Activated T-cell treated with anti-CD3 and anti-CD28 coated beads for 24 hours (primary cell): ENCODE data around the gene SHQ1.
"Not testable (repeated sequence)": the region's sequence is repeated elsewhere in the genome, so short reads cannot be mapped to it uniquely, and the experiment has no call there.

Source experiments
- DNase-seq: peaks from one replicate; pipeline ENCODE4 v3.0.0-alpha.2; 2020; ENCODE audit warnings: low read depth

SHQ1 gene

DNA sequence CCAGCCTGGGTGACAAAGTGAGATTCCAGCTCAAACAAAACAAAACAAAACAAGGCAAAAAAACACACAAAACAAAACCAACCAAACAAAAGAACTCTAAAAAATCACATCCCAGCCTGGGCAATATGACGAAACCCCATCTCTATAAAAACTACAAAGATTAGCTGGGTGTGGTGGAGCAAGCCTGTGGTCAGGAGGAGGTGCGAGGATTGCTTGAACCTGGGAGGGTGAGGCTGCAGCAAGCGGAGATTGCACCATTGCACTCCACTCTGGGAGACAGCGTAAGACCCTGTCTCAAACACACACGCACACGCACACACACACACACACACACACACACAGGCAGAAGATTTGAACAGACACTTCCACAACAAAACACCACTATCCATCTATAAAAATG lies 99.6 kb downstream of the SHQ1 start:
- no peak for DNase-seq

DNA sequence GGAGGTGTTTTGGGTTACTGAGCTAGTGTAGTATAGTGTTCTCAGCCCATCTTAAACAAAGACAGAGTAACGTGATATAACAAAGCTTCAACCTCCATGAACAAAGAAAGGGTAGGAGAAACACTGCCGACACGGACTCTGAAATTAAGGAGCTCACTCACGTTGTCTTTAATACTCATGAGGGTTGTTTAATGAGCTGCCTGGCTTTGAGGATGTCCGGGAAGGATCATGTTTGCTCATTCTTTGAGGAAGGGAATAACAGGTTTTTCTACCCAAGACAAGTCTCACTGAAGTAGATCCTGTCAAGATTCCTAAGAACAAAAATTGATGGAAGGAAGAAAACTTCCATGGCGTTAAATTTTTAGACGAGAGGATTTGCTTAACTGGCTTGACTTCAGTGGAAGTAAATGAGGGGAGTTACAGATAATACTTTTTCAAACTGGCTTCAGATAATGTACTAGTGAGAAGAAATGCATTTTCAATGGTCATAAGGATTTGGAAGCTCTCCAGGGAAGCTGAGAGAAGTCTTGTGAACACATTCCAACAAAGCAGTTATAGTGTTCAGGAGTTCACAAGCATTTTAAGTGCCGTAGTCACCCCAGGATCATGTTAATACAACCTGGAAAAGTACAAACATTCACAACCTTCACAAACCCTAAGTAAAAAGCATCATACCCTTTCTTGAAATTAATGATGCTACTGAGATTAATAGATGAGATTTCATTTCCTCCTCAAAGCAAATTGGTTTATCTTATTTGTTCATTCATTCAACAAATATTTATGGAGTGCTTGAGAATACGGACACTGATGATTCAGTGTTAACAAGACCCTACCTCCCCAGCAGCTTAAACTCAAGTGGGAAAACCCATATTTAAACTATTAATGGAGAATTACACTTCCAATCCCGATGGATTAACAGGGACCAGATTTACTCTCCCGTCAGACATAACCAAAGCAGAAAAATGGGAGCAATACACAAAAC lies 101.5 kb downstream of the SHQ1 start:
- DNase-seq: no peak

DNA sequence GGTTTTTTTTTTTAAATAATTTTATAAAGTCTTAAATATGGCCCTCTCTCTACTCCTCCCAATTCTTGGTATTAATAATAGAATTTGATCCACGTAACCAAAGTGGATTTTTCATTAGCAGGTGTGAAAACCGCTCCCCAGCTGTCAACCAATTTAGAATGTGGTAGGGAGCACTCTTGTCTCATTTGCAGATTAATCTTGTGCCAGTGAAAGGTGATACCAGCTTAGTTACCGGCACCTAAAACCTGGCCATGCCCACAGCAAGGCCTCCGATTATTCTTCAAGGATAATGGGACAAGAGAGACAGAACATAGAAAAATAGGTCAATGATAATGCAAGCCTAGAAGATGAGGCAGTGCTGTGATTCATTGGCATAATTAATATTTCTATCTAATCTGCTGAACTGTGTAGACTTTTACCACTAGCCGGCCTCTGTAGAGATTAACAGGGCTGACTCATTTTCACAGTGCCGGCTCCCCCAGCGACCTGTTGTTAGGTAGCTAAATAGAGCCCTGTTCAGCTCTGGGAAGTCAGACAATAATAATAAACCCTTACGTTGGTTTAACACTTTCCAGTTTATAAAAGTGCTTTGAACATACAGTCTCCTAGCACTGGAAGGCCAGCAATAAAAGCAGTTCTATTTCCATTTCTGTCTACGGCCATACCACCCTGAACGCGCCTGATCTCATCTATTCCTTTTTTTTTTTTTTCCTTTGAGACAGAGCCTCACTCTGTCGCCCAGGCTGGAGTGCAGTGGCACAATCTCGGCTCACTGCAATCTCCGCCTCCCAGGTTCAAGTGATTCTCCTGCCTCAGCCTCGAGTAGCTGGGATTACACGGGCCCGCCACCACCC lies 102.9 kb downstream of the SHQ1 start:
- DNase-seq: no peak

DNA sequence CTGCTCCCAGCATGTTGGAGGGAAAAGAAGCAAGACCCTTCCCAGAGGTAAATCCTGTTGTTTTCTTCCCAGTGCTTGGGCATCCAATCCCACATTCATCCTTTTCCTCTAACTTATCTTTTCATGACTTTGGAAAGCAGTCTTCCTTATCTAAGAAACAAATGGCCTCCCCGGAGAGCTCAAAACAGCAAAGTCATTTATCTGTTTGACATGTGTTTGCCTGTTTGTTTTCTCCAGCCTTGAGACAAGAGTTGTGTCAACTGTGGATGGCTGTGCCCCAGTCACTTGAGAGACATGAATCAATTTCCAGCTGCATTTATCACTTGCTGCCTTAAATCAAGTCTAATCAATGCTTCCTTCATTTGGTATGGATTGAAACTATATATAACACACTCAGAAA lies 103.9 kb downstream of the SHQ1 start:
- no peak for DNase-seq

DNA sequence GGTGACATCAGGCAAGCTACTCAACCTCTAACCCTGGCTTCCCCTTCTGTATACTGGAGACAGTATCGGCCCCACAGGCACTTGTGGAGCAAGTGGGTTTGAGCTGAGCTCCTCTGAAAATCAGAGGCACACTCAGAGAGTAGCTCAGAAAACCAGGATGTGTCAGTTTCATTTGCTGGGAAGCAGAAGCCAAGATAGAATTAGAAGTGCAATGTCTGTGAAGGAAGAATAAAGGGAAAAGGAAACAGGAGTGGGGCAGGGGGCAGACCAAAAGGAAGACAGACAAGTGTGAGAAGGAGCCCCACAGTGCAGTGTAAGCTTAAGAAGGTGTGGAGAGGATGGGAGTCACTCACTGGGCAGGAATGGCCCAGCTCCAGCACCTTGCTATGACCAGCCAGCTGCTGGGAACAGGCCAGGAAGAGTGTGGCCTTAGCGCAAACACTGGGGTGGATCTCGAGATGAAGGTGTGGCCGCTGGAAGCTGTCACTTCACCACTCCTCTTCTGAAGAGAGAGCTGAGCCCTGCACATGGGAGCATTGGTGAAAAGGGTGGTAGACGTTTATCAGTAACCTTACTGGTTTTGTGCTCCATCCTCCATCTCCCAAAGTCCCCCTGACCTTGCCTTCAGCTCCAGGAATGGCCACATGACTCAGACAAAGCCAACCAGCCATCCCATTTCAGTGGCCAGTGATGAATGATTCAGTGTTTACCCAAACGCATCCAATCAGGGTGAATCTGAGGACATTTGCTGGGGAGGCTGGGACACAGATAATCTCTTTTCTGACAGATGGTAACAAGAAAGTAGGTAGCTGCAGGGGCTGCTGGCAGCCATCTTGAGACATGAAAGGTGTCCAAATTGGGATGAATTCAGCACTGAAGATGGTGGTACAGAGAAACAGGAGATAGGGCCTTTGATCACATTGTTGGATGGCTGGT lies 108.4 kb downstream of the SHQ1 start:
- no peak for DNase-seq

DNA sequence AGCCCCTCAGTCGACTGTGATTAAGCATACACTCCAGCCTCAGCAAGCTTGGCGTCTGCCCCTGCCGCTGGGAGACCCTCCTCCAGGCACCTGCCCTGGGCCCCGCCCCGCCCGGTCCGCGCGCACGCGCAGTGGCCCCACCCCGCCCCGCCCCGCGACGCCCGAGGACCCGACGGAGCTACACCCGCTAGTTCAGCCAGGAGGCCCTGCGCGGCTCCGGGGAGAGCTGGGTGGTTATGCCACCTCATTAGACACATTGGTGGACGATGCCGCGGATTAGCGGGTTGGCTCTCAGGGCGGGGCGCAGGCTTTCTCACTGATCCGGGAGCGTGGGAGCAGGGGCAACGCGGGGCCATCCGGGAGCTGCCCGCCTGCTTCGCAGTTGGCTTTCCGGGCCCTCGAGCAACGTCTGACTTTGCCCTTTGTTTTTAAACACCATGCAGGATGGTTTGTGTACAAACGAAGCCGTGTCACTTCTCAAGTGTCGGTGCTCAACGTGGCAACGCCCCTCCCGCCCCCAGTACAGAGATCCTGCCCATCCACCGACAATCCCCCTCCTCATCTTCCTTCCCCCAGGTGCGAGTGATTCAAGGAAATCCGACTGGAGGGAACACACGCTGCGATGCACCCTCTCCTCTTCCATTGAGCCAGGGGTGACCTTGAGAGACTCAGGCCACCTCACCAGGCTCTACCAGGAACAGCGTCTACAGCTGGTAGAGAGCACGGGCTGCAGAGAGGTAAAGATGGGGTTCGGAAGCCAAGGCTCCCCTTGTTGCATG lies 109.3 kb downstream of the SHQ1 start:
- DNase-seq: peak; percentile 55

DNA sequence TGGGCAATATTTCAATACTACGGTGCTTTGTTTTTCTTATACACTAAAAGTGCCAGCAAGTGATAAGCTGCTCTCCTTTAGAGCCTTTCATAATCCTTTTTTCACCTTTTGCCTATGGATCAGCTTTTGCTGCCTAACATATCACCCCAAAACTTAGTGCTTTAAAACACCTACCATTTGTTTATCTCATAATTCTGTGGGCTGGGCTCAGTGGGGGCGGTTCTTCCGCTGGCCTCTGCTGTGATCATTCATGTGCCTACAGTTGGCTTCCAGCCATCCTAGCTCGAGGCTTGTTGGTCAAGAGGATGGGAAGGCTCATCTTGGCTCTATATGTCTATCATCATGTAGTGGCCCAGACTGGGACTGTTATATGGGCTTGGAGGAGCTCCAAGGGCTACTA lies 113.2 kb downstream of the SHQ1 start:
- DNase-seq: not testable (repeated sequence)

DNA sequence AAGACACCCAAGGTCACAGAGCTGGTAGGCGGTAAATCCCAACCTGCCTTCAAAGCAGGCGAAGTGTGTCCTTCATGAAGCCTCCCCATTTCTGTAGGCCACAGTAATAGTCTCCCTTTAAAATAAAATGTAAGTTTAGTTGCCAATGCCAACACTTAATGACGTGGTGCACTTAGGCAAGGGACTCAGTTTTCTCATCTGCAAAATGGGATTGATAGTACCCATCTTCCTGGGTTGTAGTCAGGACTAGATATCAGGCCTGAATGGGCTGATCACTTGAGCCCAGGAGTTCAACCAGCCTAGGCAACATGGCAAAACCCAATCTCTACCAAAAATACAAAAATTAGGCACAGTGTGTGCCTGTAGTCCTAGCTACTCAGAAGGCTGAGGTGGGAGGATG lies 114.6 kb downstream of the SHQ1 start:
- DNase-seq: no peak

GRCh38 chr3:72732666-72733345 lies 115.4 kb downstream of the SHQ1 start:
- not testable (repeated sequence) for DNase-seq

DNA sequence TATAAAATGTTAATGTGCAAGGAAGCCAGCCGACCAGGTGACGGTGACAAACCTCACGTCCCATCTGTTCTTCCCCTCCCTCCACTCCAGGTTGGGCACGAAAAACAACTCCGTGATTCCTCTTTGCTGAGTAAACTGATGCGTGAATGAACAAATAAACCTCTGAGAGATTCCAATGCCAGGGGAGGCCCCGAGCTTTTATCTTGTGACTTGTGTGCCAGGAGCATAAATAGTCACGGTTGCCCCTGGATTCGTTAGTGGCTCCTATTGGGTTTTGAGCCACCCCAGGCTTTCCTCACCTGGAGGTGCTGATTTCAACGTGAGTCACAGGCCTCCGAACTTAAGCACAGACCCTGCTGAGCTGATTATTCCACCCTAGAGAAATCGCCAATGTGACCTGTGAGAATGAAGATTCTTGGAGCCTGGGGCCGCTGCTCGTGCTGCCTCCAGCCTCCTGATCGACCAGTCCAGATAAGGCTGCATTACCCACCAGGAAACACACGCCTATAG lies 119.2 kb downstream of the SHQ1 start:
- DNase-seq: no peak

- no peak for DNase-seq
Measured at GRCh38 chr3:72728329-72728889, 119.8 kb downstream of the SHQ1 start.

GRCh38 chr3:72727726-72728125 lies 120.5 kb downstream of the SHQ1 start:
- no peak for DNase-seq

GRCh38 chr3:72727172-72727571 lies 121.1 kb downstream of the SHQ1 start:
- DNase-seq: no peak

DNA sequence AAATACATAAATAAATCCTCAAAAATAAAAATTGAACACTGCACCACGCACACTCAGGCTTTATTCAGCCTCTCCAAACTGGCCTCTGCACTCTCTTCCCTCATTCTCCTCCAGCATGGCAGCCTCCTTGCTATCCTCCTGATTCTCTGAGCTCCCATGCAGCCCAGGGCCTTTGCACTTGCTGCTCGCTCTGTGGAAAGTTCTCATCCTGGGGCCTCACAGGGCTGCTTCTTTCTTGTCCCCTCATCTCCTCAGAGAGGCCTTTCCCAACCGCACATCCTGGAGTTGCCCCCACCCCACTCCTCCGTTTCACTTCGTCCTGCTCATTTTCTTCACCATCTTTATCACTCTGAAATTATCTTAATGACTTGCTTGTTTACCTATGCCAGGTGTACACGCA lies 123.0 kb downstream of the SHQ1 start:
- DNase-seq: no peak

- no peak for DNase-seq
Measured at GRCh38 chr3:72724070-72724469, 124.2 kb downstream of the SHQ1 start.

DNA sequence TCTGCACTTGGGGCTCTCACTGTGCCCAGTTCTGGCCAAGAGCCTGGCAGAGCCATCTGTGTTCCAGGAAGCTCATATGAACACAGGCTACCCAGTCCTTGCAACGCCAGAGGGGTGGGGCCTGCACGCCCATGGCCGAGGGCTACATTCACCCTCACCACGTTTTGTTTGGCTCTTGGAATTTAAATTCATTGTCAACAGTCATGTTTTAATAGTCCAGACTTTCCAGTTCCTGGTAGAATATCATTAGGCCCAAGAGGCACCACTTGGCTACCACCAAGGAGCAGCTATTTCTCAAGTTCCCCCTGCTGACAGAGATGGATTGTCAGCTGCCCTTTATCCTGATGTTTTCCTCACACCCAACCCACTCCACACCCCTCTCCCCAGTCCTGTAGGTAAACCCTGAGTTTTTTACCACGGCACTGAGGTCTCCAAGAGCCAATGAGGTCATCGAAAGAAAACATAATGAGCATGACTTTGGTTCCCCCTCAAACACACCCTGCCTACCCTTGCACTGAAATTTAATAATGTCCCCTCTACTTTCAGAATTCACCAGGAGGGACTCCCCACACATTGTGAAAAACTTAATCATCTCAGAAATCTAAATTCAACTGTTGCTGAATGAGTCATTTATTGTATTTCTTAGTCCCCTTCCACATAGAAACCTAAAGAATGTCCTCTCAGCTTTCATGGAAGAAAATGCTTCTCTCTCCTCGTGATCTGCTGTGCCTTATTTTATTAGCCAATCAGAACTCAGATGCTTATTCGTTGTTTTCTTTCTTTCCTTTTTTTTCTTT lies 125.1 kb downstream of the SHQ1 start:
- DNase-seq: peak; percentile 4

DNA sequence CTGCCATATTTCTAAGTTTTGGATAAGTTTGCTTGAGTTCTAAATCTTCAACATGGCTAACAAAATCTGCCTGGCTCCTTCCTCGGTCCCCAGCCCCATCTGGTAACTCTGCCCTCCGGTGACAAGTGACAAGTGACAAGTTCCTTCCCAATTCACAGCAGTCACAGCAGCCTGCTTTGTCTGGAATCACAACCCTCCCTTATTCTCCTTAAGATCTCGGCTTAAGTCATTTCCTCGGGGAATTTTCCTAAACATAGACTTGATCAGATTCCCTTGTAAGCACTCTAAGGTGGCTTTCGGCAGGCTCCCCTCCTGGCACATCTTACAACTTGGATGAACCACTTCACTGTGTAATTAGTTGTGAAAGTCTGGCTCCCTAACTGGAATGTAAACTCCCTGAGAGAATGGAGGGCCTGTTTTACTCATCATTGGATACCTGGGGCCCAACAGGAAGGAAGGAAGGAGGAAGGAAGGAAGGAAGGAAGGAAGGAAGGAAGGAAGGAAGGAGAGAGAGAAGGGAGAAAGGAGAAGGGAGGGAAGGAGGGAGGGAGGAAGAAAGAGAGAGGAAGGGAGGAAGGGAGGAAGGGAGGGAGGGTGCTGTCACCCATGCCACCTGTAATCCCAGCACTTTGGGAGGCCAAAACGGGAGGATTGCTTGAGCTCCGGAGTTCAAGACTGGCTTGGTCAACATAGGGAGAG lies 126.4 kb downstream of the SHQ1 start:
- no peak for DNase-seq

DNA sequence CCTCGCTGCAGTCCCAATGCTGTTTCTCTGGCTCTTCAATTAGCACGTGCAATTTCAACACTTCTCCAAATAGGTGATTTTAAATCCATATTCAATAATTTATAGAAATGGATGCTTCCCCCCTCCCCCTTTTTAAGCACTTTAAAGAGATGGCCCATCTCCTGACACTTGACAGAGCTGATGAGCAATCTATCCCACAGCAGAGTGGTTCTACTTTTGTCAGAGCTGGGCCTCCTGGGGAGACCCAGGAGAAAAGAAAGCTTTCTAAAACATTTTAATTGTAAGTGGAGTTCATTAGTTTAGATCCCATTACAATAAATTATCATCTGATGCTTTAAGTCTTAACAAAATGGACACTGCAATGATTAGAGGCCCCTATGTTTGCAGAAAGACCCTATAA lies 127.7 kb downstream of the SHQ1 start:
- no peak for DNase-seq
